HuH-7 (cell line): Measurements from ENCODE around the gene PARP15.
"Not testable (repeated sequence)": the region's sequence is repeated elsewhere in the genome, so short reads cannot be mapped to it uniquely, and the experiment has no call there.

Experiments used
- DNase-seq: peaks from one replicate; pipeline ENCODE4 v3.0.0; 2011; ENCODE audit warnings: low spot score

PARP15 gene

DNA sequence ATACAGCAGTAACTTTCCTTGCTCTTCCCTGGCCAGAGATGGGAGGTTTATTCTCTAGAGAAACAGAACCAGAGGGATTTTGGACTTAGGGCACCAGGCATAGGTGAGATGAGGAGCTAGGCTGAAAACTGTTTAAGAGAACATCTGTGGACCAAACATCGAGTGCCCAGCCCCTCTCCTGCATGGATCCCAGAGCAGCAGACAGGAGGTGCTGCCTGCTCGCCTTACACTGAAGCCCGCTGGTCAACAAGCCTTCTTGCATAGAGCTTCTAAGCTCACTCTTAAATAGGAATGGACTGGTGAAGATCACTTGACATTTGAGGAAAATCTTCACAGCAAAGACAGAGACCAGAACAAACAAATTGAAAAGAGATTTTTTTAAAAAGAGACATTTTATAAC, 41.2 kb downstream of the PARP15 start:
- no peak for DNase-seq

GRCh38 chr3:122619040-122619439, 41.6 kb downstream of the PARP15 start:
- DNase-seq = no peak

DNA sequence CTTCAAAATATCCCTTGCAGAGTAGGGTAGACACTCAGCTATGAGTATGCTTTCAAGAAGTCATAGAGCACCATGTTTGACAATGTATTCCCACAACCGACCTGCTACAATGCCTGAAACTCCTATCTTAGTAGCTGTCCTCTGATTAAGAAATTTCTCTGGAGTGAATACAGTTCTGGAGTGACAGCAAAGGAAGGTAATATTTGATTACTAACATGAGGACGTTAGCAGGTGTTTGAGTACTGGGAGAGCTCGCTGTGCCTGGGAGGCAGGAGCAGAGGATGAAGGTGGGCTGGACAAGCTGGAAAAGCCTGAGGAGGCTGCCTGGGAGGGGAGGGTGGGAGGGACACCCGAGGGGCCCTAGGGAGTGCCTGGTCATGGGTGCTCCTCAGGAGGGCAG, 42.9 kb downstream of the PARP15 start:
- DNase-seq = no peak

DNA sequence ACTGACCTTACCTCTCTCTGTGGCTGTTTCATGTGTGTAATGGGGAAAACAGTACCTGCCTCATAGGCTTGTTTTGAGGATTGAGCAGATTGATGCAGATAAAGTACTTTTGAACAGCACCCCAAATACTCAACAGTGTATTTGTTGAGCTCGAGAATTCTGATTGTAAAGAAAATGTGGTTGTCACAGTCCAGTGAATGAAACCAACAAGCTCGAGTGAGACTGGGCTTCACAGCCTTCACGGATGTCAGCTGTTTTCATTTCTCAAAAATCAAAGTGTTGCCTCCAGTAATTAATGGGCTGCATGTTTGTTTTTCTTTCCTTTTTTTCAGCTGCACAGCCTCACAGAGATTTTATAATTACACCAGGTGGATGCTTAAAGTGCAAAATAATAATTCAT, 43.7 kb downstream of the PARP15 start:
- DNase-seq = no peak

GRCh38 chr3:122623031-122623829, 45.8 kb downstream of the PARP15 start:
- DNase-seq = no peak

DNA sequence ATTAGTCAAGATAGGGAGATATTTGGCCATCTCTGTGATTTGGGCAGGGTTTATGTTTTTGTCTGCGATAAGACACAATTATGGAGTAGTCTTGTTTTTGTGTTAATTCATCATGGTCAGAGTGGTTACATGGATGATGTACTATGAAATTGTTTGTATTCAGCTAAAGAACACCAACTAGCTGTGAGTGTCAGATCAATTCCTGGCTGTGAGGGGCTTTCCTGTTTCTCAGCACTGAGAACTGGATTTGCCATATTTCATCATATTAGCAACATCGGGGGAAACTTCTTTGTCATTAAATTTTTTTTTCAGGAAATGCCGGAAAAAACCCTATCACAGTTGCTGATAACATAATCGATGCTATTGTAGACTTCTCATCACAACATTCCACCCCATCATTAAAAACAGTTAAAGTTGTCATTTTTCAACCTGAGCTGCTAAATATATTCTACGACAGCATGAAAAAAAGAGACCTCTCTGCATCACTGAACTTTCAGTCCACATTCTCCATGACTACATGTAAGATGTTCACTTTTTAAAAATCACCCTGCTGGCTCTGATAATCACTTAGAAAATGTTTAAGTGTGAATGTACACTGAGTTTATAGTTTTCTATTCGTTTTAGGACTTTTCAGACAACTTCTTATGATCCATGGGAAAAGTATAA, 49.2 kb downstream of the PARP15 start:
- no peak for DNase-seq

GRCh38 chr3:122627301-122627700, 49.9 kb downstream of the PARP15 start:
- DNase-seq = no peak

- no peak for DNase-seq
Measured at GRCh38 chr3:122628567-122628966, 51.1 kb downstream of the PARP15 start.

GRCh38 chr3:122629763-122630162, 52.3 kb downstream of the PARP15 start:
- DNase-seq = no peak

DNA sequence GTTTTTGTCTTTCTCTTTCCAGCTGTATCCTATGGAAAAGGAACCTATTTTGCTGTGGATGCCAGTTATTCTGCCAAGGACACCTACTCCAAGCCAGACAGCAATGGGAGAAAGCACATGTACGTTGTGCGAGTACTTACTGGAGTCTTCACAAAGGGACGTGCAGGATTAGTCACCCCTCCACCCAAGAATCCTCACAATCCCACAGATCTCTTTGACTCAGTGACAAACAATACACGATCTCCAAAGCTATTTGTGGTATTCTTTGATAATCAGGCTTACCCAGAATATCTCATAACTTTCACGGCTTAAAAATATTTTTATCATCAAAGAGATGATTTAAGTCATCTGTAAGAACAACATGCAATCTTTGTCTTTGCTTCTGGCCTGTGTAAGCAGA, 58.3 kb downstream of the PARP15 start:
- DNase-seq = no peak

DNA sequence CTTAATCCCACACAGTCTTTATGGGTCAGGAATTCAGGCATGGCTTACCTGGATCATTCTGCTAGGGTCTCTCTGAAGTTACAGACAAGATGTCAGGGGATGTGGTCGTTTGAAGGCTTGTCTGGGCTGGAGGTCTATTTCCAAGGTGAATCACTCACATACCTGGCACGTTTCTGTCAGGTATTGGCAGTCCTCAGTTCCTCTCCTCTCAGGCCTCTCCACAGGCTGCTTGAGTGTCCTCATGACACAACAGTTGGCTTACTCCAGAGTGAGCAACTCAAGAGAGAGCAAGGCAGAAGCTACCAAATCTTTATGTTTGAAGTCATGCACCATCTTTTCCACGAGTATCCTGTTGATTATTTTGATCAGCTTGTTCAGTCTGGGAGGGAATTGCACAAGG, 59.2 kb downstream of the PARP15 start:
- DNase-seq = no peak

DNA sequence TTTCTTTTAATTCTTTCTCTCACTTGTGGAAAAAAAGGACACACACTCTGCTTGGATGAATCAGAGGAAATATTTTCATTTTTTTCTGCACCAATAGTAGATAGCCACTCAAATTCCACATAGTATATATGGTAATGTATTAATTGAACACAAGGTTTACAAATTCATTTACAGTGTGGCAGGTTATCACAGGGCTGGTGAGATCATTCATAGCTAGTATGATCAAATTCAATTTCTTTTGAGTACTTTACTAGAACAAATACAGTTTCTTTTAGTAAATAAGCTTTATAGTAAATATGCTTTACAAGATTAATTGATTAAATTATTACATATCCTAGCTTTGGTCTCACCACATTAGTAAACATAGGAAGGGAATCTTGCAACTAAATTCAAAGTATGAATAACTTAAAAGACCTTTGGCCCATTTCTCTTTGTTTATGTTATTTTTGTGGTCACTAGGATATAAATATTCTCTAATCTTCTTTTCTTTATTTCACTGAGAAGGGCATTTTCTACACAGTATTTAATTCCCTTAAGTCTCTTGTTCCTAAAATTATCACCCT, 63.1 kb downstream of the PARP15 start:
- no peak for DNase-seq

- DNase-seq = no peak
Measured at GRCh38 chr3:122642935-122643334, 65.5 kb downstream of the PARP15 start.

DNA sequence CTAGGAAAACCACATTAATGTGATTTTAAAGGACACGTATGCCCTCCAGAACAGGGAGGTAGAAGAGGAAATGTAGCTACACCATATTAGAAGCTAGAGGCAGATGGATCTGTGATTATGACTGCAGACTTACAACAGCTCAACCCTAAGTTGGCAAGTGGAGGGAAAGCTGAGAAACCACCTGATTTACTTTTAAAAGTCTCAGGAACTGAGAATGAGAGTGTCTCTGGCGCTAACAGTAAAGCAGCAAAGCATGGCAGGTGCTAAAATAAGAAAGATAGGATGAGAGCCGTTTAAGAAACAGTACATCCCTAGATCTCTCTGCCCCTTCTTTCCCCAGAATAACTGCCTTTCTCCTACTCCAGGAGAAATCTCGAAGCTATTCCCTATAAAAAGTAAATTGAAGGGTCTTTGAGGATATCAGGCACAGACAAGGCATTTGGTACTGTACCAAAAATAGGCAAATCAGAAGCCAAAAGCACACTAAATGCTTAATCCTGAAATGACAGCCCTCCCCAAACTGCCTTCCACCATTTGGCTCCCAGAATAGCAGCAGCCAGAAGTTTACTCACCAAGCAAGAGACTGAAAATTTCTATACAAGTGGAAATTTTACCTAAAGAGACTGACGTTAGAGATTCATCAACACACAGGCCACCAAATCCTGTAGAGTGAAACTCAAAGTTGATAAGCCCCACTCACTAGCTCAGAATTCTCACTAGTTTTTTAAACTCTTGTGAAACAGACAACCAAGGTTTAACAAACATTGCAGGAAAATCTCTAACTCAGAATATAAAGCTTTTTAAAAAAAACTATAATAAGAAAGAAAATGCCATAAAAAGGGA, 68.9 kb downstream of the PARP15 start:
- DNase-seq = no peak

- not testable (repeated sequence) for DNase-seq
Measured at GRCh38 chr3:122651233-122651907, 73.9 kb downstream of the PARP15 start.

- DNase-seq = not testable (repeated sequence)
Measured at GRCh38 chr3:122651962-122652361, 74.5 kb downstream of the PARP15 start.

GRCh38 chr3:122658336-122658735, 80.9 kb downstream of the PARP15 start:
- not testable (repeated sequence) for DNase-seq

DNA sequence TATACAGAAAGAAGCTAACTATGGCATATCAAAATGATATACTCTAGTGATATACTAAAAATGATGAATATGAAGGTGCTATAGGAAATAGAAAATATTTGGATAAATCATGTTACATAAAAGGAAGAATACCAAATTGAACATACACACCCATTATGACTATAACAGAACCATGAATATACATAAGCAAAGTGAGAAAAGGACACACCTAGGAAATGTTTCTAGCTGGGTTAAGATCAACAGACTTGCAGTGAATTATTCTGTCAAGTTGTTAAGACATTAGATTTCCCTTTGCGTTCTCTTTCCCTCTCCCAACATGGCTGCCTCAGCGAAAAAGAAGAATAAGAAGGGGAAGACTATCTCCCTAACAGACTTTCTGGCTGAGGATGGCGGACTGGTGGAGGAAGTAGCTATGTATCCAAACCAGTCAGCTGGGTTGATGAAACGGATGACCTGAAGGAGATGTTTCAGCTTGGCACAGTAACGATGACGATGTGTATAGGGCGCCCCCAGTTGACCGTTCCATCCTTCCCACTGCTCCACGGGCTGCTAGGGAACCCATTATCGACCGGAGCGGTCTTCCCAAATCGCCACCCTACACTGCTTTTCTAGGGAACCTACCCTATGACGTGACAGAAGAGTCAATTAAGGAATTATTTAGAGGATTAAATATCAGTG, 83.0 kb downstream of the PARP15 start:
- DNase-seq = no peak

DNA sequence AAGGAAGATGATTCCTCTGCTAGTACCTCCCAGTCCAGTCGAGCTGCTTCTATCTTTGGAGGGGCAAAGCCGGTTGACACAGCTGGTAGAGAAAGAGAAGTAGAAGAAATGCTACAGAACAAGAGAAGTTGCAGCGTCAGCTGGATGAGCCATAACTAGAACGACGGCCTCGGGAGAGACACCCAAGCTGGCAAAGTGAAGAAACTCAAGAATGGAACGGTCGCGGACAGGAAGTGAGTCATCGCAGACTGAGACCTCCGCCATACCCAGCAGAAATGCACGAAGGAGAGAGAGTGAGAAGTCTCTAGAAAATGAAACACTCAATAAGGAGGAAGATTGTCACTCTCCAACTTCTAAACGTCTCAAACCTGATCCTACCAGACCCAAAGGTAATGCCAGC, 84.2 kb downstream of the PARP15 start:
- DNase-seq = no peak

- DNase-seq = no peak
Measured at GRCh38 chr3:122662505-122662904, 85.1 kb downstream of the PARP15 start.

DNA sequence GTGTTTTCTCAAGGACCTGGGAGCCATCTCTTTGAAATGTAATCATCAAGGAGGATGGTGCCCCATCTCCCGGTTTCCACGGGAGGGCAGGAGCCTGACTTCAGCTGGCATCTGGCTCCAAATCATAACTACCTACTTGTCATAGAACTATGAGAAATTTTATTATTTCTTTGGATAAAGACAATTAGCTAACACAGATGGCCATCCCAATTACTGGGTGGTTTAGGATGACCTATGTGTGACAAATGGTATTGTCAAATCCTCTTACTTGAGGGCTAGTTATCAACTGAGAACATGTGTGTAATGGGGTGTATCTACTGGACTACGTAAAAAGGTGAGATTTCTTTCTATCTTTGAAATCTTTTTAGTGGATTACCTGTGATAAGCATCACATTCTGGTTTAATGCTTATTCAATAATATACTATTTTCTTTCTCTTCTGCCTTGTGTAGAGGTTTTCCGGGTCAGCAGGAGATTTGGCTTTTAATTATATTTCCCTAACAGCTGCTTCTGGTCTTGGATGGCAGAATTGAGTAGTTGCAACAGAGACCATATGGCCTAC, 87.9 kb downstream of the PARP15 start:
- no peak for DNase-seq
